Measurements from ENCODE around the gene PAQR9.

Gene PAQR9

DNA sequence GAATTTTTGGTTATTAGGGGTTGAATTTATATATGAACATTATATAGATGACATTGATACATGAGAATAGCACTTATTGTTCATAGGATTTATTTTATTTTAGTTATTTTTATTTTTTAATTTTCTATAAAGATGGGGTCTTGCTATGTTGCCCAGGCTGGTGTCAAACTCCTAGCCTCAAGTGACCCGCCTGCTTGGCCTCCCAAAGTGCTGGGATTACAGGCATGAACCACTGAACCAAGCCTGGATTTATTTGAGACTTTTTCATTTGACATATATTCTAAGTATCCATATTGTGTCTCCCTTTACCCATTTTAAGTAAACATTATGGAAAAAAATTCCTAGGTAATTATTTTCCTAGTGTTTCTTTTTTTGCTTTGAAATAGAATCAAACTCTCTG, 12.5 kb downstream of the PAQR9 start:
- no peak for DNase-seq

DNA sequence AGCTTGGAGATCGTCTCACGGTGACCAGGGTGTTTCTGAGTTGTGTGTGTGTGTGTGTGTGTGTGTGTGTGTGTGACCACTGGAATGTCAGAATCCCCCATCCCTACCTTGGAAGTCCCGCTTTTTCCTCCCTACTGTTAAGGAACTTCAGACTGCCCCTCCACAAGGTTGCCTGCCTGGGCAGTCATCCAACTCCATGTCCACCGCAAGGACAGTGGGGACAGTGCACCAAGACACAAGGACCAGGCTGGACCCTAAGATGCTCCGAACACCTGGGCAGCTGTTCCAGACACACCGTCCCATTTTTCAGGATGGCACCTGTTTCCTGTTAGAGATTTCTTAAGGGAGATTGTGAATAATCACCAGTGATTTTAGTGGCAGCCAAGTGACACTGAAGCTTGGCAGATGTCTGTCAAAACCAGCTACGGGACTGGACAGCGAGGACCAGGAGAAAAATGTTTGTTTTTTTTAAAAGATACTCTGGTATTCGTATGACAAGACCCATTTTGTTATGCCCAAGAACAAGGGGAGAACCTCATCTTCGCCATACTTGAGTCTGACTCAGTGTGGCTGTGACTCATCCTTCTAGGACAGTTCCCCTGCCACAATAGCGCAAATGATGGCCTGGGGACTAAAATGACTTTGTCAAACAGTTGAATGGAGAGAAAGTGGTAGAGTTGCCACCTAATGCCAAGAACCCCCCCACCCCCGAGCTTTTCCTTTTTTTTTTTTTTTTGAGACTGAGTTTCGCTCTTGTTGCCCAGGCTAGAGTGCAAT, 15.5 kb downstream of the PAQR9 start:
- DNase-seq, result no peak

DNA sequence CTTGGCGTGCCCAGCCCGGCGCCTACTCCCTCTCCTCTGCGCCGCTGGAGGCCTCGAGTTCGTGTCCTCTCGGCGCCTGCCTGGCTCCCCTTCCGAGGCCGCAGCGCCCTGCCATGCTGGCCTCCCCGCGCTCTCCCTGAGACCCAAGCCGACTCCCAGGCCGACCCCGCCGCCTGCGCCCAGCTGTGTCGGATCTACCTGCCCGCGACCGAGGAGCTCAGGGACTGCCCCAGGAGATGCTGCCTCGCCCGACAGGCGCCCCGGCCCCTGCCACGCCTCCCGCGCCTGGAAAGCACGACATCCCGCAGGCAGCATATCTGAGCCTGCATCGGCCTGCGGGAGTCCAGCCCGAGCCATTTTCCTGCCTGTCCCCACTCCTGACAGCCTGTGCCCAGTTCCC, 16.1 kb downstream of the PAQR9 start:
- DNase-seq, result no peak

DNA sequence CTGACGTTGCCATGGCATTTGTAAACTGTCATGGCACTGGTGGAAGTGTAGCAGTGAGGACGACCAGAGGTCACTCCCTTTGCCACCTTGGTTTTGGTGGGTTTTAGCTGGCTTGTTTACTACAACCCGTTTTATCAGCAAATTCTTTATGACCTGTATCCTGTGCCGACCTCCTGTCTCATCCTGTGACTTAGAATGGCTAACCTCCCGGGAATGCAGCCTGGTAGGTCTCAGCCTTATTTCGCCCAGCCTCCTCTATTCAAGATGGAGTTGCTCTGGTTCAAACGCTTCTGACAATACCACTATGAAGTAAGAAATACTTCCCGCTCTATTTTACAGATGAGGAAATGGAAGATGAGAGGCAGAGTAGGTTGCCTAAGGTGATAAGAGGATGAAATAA, 16.6 kb downstream of the PAQR9 start:
- DNase-seq, result no peak

DNA sequence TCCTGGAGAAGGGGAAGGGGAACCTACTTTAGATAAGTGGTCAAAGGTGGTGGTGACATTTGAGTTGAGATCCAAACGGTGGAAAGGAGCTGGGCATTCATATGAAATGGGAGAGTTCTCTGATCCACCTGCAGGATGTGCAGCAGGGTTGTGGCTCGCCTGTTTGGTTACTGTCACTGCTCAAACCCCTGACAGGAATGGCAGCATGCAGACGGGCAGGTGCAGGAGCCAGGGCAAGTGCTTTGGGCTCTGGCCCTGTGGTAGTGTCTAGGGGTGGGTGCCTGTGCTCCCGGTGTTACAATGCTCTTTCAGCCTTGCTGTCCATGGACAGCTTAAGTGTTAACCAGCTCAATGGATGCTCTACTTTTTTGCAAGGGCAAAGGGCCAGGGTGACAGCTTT, 18.5 kb downstream of the PAQR9 start:
- DNase-seq, result no peak

DNA sequence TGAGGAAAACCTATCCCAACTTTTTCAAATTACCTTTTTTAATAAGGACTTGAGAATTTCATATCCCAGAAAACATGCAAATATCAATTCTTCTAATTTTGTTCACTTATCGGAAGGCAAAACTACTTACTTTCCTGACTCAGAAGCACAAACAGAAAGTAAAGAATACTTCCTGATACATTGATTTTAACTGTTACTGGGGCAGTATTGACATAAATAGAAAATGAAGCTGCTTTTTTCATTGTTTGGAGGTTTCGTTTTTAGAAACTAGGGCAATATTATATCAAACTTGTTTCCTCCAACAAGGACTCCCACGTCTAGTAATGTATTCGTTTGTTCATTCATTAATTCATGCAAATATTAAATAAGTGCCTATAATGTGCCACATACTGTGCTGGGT, 19.1 kb downstream of the PAQR9 start:
- peak in 1 of 2 donors; percentile 22 for DNase-seq

DNA sequence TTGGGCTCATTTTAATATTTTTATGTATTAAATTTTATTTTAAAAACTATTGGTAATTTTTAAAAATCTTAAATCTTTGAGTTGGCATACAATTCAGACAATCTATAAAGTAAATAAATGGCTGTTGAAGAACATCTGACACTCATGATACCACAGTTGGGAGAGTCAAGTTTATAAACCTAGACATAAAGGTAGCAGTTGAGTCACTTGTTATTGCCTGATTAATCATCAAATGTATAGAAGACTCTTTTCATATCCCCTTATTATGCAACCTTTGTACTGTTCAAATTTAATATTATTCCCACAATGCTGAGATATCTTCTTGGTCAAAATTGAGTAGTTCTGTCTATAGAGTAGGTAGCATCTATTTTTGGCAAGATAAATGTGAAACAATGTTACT, 19.6 kb downstream of the PAQR9 start:
- DNase-seq, result no peak

DNA sequence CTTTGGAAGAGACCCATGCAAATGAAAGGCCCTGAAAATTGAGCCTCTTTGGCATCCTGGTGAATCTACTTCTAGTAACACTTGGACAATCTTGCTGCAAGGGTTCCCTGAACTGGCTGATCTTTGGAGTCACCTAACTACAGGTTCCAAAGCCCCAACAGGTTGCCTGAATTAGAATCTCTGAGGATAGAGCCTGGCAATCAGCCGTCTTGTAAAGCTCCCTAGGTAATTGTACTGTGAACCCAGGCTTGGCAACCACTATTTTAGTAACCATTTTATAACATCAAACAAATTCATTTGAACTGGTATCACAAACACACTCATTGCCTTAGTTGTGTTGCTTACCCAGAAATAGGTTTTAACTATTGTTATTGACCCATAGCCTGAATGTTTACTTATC, 20.1 kb downstream of the PAQR9 start:
- no peak for DNase-seq

DNA sequence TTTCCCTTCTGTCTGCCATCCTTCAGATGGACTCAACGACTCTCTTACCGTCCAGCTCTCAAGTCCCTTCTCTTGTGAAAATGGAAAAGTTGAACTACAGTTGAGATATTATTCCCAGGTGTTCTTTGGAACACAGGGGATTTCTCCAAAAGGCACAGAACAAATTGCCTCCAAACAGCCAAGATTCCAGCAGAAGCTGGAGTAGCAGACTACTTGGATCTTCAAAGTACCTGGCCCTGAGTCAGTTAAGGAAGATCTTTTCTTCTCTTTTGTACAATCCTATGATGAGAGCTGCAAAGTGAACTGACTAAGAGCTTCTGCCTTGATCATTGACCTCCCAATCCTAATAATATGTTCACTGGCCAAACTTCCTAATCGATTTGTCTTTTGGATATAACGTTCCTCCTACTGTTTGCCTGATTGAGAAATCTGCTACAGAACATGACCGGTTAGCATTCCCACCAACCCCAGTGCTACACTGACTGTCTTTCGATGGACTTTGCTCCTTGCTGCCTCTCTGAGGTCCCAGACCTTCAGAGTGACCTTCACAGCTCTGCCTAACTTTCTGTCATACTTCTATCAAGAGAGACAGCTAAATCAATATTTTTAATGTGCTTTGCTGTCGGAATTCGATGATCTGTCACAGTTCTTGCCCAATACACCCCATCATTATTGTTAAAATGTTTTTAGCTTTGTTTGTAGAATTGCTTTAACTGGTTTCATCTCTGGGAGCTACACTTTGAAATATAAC, 21.9 kb downstream of the PAQR9 start:
- DNase-seq, result no peak

DNA sequence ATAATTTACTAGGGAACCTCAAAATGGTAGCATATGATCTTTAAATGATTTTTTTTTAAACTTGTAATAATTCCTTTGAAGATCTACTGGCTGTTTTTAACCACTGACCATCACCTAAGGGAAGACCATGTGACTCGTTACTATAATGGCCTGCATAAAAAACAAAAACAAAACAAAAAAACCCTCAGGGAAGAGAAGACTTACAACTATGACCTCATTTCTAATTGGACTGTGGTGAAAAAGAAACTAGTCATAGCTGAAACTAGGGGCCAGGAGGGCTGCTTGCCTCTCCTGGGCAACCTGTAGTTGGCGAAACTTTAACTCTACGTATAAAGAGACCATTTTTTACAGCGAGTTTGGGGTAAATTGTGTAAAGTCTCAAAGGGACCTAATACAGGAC, 23.0 kb downstream of the PAQR9 start:
- no peak for DNase-seq

DNA sequence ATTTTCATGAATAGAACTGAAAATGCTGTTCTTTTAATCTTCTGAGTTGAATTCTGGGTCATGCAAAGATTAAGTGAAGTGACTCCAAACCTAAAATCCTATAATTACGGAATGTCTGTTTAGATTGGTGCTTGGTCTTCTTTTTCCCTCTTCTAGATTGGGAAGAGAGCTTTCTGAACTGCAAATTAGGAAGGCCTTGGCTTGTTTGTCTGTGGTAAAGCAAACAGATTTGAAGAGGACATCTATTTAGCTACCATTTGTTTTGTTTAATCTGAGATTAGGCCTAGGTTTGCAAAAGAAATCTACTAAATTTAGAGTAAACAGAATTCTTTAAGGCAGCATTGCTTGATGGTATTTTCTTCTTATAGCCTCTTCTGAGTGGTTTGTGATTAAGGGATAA, 23.5 kb downstream of the PAQR9 start:
- no peak for DNase-seq

DNA sequence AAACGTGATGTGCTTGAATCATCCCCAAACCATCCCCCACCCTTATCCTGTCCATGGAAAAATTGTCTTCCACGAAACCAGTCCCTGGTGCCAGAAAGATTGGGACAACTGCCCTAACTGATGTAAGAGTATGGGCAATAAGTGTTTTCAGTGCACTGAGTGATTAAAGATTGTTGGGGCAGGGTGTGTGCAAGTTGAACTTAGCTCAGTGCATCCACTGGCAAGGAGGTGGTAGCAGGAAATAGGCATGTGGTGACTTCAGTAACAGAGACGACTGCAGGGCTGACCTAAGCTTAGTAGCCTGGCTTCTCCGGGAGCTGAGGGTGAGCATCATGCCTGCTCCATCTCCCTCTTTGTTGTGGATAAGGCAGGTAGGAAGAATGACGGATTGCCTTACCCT, 27.5 kb downstream of the PAQR9 start:
- no peak for DNase-seq

DNA sequence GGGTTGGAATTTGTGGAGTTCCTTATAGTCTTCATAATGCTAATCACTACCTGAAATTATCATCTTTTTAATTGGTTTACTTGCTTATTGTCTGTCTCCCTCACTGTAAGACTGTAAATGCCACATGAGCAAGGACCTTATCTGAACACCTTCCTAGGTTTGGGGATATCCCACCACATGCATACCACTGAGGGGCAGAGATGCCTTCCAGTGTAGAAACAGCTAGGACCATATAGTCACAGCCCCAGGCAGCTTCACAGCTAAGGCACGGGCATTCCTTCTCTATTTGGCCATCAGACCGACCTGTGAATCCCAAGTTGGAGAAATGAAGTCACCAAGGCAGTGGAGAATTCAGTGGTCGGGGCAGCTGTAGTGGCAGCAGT, 28.6 kb downstream of the PAQR9 start:
- DNase-seq, result no peak

DNA sequence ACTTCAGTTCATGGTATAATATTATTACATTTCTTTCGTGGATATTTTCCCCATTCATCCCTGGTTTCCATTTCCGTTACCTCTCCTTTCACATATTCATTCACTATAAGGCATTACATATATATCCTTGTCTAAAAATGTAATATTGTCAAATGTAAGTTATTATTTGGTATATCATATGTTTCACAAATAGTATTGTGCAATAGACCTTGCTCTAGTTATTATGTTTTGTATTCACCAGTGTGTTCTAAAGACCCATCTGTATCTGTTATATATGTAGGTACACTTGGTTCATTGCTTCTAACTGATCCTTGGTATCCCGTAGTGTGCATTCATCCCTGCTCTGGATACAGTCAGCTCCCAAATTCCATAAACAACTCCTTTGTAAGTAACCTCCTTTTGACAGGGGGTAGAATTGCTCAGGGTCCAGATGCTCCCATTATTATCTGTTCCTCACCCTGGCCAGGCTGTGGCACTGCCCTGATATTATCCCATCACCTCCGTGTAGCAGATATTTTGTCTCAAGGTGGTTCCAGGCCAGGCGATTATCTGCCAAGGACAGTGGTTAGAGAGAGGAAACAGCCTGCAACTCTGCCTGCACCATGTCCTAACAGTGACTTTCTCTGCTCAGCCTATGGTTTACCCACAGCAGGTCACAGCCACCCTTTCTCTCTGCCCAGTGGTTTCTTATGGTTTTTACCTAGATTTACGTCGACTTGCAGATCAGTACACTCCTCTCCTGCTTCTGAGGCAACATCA, 29.2 kb downstream of the PAQR9 start:
- no peak for DNase-seq

DNA sequence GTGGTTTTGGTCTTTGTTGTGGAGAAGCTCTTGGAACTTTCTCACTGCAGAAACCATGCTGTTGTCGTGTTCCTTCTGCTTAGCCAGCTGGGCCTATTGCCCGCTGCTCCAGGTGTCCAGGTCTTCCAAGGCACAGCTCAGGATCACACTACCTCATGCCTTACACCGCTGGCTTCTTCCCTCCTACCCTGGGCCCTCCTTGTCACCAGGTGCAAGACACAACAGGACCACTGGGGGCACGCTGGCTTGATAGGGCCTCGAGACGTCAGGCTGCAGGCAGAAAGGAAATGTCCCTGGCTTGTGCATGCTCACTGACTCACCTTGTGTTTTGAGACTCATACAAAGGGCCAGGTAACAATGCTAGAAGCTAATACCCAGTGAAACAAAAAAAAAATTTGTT, 32.3 kb downstream of the PAQR9 start:
- peak in 1 of 2 donors; percentile 21 for DNase-seq

DNA sequence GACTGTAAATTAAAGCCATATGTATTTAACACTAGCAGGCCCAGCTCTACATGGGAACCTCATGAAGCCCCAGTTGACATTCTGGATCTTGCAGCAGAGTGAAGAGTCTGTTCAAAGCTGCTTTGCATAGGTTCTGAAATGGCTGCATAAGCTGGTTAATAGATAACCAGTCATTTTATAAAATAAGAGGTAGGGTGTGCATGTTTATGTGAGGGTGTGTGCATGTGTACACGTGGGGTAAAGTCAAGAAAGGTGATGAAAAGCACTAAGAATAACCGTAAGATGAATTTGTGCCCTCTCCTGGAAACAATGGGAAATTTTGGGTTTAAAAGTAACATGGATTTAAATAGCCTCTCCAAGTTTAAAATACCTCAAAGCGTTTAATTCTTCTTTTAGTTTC, 33.0 kb downstream of the PAQR9 start:
- no peak for DNase-seq

DNA sequence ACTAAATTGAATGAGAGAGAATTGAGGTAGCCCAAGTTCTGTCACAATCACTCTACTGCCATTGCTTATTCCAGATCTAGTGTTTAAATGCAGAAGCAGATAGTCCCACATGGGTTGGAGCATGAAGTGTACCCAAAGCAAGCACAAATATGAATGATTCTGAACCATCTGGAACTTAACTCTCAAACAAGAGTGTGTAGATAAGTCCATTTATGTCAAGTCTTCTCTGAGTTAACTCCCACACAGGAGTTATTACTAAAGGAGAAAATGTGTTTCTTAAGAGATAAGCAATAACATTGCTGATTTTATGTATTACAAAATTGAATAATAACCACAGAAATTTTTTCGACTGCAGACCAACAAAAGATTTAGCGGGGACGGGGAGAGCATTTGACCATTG, 33.6 kb downstream of the PAQR9 start:
- DNase-seq, result no peak

DNA sequence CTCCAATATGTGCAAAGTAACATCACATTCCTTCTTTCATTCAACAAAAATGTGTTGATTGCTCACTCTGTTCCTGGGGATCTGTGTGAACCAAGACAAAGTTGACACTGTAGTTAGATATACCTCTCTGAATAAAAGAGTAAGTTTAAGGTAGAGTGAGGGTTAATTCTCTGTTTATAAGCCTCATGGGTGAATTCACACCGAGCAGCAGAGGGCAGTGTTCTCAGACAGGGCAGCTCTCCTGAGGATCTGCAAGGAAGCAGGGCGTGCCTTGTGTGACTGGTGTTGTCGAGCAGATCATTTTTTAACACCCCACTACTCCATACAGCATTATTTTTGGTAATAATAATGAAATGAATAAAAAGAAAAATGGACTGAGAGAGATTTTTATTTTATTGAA, 34.4 kb downstream of the PAQR9 start:
- peak in 1 of 2 donors; percentile 36 for DNase-seq

DNA sequence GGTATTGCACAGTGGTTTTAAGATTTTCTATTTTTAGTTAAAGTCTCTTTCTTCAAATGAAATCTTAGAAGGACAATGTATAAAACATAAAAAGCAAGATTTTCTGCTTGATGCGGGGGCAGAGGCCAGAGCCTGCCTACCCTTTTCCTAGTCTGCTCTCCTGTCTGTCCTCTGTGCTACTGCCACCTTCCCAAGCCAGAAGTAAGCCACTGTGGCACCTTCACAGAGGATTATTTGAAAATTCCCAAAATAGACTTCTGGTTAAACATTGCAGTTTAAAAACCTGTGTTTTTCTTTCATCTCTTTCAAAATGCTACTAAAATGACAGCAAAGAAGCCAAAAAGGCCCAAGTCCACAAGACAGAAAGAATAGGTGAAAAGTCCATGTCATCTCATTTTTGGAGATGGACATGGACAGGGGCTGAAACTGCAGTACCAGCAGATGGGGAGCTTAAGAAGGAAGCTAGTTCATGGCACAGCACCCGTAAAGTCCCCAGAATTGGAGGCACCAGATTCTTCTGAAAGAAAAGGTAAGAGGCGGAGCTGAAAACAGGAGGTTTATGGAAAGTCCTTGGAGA, 37.0 kb downstream of the PAQR9 start:
- DNase-seq, result no peak

DNA sequence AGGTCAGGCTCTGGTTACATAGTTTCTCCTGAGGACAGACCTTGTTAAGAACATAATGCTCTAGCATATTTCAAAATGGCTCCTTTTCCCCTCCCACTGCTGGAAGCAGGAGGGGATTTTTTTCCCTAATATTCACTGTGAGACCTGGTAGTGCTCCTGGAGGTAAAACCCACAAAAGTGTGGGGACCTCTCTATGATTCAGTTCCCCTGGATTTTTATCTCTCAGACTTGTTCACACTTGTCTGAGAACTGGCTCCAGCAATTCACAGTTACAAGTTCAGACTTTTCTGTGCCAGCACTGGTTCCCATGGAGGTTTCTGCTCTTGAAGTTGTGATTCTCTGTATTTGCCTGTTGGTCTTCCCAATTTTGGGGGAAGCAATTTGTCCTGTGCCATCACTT, 38.3 kb downstream of the PAQR9 start:
- DNase-seq, result no peak

DNA sequence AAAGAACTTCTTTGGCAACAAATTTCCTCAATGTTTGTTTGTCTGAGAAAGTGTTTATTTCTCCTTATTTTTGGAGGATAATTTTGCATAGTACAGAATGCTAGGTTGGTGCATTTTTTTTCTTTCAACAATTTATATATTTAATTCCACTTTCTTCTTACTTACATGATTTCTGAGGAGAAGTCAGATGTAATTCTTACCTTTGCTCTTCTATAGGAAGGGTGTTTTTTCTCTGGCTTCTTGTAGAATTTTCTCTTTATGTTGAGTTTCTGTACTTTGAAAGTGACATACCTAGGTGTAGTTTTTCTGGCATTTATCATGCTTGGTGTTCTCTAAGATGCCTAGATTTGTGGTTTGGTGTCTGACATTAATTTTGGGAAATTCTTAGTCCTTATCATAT, 39.8 kb downstream of the PAQR9 start:
- DNase-seq, result no peak

DNA sequence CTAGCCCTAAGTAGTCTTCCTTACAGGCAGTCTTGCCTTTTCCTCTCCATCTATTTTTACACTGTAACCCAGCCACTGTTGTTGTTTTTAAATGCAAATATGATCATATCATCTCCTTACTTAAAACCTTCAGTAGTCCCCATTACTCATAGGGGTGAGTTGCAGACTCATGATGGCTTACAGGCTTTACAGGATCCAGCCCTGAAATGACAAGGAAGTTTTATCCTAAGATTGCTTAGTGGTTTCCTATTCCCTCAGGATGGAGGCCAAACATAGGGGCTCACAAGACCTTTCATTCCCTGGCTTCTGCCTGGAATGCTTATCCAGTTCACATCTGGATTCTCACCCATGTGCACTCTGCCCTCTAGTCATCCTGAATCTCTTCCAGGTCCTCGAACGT, 46.9 kb downstream of the PAQR9 start:
- DNase-seq, result no peak

DNA sequence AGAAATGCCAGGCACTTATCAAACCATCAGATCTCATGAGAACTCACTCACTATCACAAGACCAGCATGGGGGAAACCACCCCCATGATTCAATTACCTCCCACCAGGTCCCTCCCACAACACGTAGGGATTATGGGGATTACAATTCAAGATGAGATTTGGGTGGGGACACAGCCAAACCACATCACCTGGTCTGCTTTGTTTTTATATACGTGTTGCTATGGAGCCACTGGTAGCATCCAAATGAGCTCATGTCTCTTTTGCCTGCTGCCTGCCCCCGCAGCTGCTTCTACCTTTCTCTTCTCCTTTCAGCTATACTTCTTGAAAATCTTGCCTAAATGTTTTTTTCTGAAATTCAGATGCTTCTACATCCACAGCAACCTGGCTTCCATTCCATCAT, 47.8 kb downstream of the PAQR9 start:
- DNase-seq, result no peak
